HG02588 (cell line): ENCODE measurements around the gene SEC24A.
A peak's percentile ranks its signal among the peaks of the same experiment; 100 is the strongest.
"Not testable (repeated sequence)": the region's sequence is repeated elsewhere in the genome, so short reads cannot be mapped to it uniquely, and the experiment has no call there.

Experiments used
- ATAC-seq: cut with Tn5 transposase; IDR thresholded peaks from one replicate; pipeline ENCODE4 v1.9.1; 2021; ENCODE audit warnings: mild to moderate bottlenecking, moderate library complexity; ENCODE audit not compliant: unreplicated experiment

The SEC24A gene

GRCh38 chr5:134738963-134739661, 90.5 kb downstream of the SEC24A start:
- no peak for ATAC-seq

- no peak for ATAC-seq
Measured at GRCh38 chr5:134741052-134741451, 92.5 kb downstream of the SEC24A start.

GRCh38 chr5:134742134-134742533, 93.5 kb downstream of the SEC24A start:
- no peak for ATAC-seq

- ATAC-seq: no peak
Measured at GRCh38 chr5:134749415-134749814, 100.8 kb downstream of the SEC24A start.

- ATAC-seq: no peak
Measured at GRCh38 chr5:134758176-134758503, 109.6 kb downstream of the SEC24A start.

- peak; percentile 96 for ATAC-seq
Measured at GRCh38 chr5:134758504-134759341, 110.1 kb downstream of the SEC24A start, which contains the start of gene DDX46. DDX46 (plus strand) TSS chr5:134758779; CDS start chr5:134758939, 160 bp downstream.

- ATAC-seq: not testable (repeated sequence)
Measured at GRCh38 chr5:134767528-134768291, 119.1 kb downstream of the SEC24A start.

- ATAC-seq: no peak
Measured at GRCh38 chr5:134769206-134769605, 120.6 kb downstream of the SEC24A start.

- ATAC-seq: no peak
Measured at GRCh38 chr5:134772461-134773125, 124.0 kb downstream of the SEC24A start.

GRCh38 chr5:134777366-134777765, 128.8 kb downstream of the SEC24A start:
- no peak for ATAC-seq
